Fibroblast of lung (primary cell): ENCODE data around the gene ZNF23.

Experiments
- EZH2 ChIP-seq: IDR thresholded peaks from 2 replicates; pipeline ENCODE4 v1.5.1; 2012; ENCODE audit warnings: low read length, control low read depth, mild to moderate bottlenecking; ENCODE audit errors: missing control alignments
- TF ChIP-seq, protein P1 (sequence below), 2 donors: IDR thresholded peaks in 1 of 2; conservative IDR thresholded peaks in 1 of 2; 1 replicate in 1 of 2; 2 replicates in 1 of 2; pipeline ENCODE4 v1.5.1; 2011 to 2012; ENCODE audit warnings: low read length in 2 of 2, control low read depth in 1 of 2, inconsistent platforms in 1 of 2, low read depth in 1 of 2, mild to moderate bottlenecking in 1 of 2

- TF ChIP-seq, protein P1, sequence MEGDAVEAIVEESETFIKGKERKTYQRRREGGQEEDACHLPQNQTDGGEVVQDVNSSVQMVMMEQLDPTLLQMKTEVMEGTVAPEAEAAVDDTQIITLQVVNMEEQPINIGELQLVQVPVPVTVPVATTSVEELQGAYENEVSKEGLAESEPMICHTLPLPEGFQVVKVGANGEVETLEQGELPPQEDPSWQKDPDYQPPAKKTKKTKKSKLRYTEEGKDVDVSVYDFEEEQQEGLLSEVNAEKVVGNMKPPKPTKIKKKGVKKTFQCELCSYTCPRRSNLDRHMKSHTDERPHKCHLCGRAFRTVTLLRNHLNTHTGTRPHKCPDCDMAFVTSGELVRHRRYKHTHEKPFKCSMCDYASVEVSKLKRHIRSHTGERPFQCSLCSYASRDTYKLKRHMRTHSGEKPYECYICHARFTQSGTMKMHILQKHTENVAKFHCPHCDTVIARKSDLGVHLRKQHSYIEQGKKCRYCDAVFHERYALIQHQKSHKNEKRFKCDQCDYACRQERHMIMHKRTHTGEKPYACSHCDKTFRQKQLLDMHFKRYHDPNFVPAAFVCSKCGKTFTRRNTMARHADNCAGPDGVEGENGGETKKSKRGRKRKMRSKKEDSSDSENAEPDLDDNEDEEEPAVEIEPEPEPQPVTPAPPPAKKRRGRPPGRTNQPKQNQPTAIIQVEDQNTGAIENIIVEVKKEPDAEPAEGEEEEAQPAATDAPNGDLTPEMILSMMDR (conservative IDR thresholded peaks at IDR 0.05 in 1 of 2, IDR thresholded peaks at IDR 0.05 in 1 of 2; ENCODE audit: low read depth in 1 of 2, low read length in 2 of 2), result no peak
- TF ChIP-seq EZH2, result no peak
Measured at GRCh38 chr16:71472051-71472450, 10.0 kb upstream of the ZNF23 start.
